Suppressor macrophage treated with lipopolysaccharide for 1 hour (primary cell): ENCODE results near the gene RPL26.
A peak's percentile ranks its signal among the peaks of the same experiment; 100 is the strongest.
"Not testable (repeated sequence)": the region's sequence is repeated elsewhere in the genome, so short reads cannot be mapped to it uniquely, and the experiment has no call there.

Experiments used
- DNase-seq, 3 donors: peaks; one replicate each; pipeline ENCODE4 v3.0.0-alpha.2; 2020 to 2022

RPL26 gene

DNA sequence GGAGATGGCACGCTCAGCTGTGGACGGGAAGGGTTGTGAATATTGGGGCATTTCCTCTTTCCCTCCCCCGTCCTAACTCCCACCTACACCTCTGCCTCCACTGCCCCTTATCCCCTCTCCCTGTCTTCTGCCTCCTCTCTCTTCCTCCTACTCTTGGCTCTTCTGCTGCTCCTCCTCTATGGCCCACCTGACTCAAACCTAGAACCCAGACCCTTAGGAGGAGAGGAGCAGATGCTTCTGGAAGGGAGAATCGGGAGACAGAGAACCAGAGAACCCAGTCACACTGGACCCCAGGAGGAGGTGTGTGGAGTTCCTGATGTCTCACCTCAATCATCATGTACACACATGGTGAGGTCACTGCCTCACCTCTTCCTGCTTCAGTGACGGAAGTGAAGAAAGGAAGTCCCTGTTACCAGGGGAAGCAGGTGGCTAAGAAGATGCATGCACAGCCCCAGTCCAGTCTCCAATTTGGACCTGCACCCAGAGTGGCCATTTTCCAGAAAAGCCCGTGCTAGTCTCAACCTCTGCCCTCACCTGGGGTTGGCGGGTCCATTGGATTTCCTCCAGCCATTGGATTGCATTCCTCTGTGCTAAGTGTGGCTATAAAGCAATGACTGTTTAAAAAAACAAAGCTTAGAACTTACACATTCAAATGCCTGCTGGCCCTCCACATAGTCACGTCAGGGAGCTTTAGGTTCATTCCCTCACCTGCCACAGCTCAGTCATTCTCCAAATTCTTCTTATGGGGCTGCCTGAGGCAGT is 10.7 kb upstream of the RPL26 start:
- no peak for DNase-seq

DNA sequence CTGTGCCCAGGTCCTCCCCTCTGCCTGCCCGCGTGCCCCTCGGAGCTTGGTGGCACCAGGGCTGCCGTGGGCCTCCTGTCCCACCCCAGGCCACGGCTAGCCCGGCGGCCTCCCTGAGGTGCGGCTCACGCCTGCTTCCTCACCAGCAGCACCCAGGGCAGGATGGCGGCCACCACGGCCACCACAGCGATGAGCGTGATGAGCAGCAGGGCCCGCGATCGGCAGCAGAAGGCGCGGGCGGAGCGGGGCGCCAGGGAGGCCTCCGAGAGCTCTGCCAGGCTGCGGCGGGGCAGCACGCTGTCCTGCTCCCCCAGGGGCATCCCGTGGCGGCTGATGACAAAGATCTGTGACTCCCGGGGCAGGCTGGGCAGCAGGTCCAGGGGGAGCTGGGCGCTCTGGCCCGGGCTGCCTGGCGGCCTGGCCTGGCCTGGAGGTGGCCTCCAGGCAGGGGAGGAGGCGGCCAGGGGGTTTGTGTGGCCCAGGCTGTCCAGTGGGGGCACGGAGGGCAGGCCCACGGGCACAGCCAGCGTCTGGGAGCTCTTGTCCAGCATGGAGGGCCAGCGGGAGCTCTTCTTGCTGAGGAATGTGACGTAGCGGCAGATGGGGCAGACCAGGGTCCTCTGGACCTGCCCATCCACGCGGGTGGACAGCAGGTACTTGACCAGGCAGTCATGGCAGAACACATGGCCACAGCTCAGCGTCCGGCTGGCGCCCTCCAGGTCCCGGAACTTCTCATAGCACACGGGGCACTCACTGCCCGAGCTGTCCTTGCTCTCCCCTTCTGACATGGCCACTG is 9.9 kb upstream of the RPL26 start:
- no peak for DNase-seq

DNA sequence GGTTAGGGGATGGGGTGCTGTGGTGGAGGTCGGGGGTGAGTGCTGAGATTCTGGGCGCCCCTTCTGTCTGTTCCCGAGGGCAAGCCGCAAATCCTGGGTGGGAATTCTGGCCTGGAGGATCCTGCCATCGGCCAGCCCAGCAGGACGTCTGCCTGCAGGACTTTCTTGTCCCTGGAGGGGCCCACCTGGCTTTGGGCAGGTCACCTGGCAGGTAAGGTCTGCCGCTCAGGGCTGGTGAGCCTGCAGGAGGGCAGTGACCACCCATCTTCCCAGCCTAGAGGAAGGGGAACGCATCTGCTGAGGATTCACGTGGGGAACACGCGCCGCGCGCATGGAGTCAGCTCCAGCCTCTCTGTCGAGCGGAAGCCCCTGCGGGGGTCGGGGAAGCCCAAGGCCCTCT is 9.3 kb upstream of the RPL26 start:
- no peak for DNase-seq

DNA sequence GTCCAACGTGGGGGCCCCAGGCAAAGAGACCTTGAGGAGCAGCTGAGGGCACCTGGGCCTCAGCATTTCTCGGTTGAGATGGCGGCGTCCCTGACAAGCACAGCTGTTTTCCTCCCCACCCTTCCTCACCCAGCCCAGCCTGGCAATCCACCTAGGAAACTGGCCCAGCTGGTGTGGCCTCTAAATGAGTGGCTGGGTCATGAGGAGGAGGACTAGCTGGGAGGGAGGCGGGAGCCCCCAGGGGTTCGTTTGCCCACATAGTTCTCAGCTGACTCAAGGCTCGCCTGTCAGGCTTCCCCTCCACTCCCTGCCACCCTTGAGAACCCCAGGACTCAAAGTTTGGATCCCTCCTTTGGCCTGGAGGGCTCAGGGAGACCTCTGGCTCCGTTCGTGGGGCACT is 8.7 kb upstream of the RPL26 start:
- DNase-seq = no peak

DNA sequence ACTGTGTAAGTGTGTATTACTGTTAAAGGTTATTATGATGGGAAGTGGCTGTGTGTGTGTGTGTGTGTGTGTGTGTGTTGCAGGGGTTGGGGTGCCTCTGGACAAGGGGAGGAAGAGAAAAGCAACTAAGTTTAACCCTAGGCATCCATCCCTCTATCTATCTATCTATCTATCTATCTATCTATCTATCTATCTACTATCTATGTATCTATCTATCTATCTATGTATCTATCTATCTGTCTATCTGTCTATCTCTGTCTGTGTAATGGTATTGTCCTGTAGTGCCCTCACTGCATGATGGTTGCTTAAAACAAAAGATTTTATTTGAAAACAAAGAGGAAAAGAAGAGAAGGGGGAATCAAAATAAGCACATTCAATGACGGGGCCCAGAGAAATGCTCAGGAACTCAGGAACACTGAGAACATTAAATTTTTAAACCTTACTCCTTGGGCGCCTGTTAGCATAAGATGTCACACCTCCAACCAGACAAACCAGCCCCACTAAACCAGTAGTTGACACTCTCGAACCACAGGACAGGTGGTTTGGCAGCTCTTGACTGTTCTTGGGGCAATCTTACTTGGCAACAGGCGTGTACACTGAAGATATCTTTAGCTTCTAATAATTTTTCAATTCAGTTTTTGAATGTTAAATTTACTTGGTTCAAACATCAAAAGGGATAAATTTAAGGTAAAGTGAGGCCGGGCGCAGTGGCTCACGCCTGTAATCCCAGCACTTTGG is 5.1 kb upstream of the RPL26 start:
- DNase-seq = no peak

DNA sequence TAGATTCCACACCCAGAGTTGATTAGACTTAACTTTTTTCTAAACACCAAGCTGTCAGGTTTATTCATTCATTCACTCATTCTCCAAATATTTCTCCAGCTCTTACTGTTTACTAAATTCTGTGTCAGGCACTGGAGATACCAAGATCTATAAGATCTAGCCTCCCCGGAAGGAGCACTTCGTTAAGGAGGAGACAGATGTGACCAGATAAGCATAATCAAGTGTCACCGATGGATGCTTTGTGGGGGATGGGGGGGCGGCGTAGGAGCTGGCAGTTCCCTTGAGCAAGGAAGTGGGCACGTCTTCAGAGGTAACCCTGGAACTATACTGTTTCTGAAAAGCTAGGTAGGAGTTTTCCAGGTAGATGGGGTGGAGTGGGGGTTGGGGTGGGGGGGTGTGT is 3.8 kb upstream of the RPL26 start:
- no peak for DNase-seq

DNA sequence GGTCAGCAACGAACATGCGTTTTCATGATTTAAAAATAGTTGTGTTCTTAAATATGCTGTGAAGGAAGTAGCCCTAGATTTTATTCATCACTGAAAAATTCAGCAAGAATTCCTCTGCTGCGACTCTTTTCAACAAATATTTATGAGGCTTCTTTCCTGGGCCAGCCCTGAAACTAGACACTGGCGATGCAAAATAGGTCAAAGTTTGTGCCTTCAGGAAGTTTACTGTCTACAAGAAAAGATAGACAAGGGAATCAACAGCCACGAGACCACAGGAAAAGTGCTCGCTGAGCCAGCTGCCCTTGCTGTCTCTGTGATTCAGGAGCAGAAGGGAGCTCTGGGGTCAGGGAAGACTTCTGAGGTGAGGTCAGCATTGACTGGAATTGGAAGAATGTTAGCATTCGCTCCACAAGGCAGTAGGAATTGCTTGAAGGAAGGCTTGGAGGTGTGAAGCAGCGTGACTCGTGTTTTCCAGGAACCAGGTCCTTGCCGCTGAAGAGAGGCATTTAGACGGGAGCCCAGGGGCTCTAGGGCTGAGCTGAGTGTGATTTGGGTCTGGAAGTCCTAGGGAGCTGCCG is 1.9 kb upstream of the RPL26 start:
- no peak for DNase-seq

DNA sequence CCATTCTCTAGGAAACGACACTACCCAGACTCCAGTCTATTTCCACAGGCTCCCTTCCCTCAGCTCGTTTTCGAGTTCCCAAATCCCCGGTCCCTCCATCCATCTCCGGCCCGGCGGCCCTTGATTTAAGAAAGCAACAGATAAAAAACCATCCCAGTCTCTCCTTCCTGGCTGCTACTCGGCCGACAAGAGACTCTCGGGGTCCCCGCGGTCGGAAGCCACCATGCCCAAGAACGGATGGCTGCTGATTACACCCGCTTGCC is 182 bp downstream of the RPL26 start:
- DNase-seq = no peak

DNA sequence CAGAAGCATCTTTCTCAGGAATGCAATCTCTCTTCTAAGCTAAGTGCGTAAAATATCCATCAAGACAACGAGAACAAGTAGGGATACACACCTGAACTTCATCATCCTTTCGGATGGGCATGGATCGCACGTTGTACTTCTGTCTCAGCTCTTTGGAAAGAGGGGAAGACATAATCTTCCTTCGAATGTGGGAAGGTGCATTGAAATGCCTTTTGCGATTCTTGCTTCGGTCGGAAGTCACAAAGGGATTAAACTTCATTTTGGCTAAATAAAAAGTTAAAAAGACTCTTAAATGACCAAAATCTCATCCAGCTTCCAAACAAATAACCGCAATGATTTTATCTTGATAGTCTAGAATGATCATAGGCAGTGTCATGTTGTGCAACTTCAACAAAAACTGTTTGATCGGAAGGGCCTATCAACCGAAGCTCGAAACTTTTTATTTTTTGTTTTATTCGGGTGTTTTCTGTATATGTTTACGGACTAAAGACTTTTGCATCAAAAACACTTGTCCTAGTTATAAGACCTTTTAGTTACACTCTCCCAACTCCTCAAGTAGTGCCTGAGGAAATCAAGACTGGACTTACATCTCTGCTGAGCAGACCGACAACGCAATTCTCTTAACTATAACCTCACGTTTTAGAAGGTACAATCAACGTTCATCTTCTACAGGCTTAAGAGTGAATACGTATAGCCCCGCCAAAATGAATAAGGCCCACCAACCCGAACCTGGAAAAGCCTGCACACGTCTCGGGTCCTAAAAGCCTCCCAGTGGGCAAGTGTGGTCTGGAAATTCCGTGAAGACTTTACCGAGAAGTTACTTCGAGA is 727 bp downstream of the RPL26 start:
- peak in 1 of 3 donors; percentile 9 for DNase-seq

DNA sequence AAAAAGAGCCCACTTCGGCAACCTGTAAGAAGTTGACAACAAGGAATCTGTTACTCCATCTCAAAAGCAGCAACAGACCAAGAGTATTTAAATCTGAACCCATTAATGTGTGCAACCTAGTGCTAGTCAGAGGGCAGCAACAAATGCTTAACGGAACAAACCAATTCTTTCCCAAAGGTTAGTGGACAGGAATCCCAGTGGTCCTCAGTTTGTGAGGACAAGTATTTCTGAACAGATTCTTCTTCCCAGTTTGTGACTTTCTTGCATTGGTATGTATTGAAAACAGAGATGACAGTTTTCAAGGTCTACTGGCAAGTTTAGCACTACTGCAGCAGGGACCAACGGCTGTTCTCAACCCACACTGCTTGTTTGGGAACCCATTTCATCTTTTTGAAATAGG is 2.9 kb downstream of the RPL26 start:
- no peak for DNase-seq

DNA sequence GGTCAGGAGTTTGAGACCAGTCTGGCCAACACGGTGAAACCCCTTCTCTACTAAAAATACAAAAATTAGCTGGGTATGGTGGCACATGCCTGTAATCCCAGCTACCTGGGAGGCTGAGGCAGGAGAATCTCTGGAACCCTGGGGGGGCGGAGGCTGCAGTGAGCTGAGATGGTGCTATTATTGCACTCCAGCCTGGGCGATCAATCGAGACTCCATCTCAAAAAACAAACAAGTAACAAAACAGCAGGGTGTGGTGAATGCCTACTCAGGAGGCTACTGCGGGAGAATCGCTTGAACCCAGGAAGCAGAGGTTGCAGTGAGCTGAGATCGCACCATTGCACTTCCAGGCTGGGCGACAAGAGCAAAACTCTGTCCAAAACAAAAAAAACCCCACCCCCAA is 4.9 kb downstream of the RPL26 start:
- DNase-seq = not testable (repeated sequence)

DNA sequence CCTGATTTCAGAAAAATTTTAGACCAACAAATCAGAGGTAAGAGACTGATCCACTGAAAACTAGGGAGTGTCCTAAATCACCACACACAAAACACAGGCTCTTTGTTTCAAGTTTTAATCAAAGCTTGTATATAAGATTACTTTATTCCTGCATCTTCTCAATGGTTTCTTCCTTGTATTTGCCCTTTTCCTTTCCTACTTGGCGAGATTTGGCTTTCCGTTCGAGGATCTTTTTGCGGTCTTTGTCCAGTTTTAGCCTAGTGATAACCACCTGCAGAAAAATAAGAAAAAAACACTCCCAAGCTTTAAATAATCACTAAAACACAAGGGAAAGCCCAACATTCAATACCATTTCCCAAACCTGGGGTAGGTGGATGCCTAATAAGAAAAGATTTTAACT is 5.6 kb downstream of the RPL26 start:
- DNase-seq = no peak

DNA sequence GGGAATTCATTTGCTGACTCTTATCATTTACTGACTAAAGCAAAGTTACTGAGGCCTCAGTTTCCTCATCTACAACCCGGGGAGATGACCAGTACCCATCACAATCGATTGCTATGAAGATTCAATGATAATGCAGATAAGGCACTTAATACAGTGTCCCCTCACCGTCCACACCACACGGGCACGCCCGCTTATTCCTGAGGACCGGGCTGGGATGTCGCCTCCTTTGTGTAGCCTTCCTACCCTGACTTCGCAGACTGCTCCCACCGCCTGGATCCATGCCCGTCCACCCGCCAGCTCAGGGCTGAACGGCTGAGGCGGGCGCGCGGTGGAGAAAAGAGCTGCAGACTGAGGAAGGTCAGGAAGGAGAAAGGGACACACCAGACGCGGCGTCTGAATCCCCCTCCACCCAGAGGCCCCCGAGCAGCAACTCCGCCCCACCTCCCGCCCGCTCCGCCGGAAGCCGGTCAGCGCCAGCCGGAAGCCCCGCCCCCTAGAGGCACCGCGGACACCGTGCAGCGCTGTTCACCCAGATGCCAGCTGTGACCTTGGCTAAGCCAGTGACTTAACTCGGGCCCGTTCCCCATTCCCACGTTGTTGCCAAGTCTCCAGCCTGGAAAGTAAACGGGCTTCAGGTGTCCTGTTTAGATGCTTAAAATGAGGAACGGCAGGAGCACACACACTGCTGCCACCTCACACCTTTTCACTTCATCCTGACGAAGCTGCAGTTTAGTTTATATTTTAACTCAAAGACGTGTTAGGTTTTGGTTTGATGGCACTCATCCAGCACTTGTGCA is 6.5 kb downstream of the RPL26 start, which contains the start of gene KRABD2:
TSS of gene KRABD2 (minus strand) at position 434 of the 797 bp plus-strand sequence.
- peak; percentile 85 to 94 (median 91) for DNase-seq

DNA sequence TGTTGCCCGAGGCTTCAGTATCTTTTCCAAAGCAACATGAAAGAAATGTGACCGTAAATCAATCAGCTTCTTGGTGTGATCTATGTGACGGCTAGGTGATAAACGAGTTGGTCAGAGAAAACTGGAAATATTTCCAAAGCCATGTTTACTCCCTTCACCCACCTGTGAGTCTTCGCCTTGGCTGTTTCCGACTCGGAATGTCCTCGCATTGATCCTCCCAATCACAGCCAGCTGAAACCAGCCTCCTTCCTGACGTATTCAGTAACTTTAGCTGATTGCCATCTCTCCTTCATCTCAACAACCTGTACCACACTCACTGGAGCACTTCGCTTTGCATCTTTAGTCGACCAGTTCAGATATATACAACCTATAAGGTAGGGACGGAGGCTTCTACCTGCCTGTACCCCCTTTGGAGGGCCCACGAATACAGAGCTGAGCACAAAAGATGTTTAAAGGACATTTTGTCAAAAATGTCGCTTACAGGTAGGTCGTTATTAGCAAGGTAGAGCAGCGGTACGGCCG is 7.2 kb downstream of the RPL26 start:
- no peak for DNase-seq

DNA sequence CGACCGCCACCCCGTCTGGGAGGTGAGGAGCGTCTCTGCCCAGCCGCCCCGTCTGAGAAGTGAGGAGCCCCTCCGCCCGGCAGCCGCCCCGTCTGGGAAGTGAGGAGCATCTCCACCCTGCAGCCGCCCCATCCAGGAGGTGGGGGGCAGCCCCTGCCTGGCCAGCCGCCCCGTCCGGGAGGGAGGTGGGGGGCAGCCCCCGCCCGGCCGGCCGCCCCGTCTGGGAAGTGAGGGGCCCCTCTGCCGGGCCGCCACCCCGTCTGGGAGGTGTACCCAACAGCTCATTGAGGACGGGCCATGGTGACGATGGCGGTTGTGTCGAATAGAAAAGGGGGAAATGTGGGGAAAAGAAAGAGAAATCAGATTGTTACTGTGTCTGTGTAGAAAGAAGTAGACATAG is 9.1 kb downstream of the RPL26 start:
- DNase-seq = not testable (repeated sequence)

DNA sequence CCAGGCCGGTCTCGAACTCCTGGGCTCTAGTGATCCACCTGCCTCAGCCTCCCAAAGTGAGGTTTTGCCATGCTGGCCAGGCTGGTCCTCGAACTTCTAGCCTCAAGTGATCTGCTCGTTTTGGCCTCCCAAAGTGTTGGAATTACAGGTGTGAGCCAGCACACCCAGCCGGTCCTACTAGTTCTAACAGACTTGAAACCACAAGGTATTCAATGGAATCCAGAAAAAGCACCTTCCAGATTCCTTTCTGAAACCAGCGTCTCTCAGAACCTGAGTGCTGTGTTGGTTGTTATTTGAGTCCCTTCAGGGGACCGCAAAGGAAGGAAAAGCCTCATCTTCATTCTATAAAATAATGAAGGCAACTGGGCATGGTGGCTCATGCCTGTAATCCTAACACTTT is 10.6 kb downstream of the RPL26 start:
- peak in 1 of 3 donors; percentile 14 for DNase-seq

DNA sequence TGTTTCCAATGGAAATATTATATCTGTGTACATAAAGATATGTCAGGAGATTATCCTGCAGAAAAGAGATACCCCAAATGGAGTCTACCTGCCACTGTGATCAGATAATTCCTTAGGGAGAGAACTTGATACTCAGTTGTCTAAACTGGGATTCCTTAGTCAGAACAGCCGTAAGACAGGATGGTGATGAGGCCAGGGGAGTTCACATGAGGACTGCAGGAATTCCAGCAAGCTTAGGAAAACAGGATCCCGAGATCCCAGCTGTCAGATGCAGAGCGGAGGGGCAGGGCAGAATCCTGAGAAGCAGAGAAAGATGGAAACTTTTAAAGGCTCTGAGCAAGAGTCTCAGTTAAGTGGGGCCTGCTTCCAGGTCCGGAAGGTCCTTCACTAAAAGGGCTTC is 11.2 kb downstream of the RPL26 start:
- no peak for DNase-seq

DNA sequence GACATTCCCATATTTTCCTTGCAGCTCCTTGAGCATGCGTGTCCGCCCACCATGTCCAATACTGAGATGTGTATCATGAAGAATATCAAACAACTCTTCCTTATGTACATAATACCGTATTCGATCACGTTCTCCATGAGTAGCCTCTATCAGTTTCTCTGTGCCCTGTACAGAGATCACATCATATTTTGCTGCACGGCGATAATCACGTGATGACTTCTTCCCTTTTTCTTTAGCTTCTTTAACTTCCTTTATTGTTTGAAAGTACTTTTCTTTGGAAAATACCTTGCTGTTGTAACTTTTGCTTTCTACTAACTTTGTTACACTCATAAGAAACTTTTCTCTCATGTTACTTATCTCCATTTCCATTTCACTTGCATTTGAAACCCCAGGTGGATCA is 13.0 kb downstream of the RPL26 start:
- DNase-seq = peak; percentile 67 to 82 (median 77)

DNA sequence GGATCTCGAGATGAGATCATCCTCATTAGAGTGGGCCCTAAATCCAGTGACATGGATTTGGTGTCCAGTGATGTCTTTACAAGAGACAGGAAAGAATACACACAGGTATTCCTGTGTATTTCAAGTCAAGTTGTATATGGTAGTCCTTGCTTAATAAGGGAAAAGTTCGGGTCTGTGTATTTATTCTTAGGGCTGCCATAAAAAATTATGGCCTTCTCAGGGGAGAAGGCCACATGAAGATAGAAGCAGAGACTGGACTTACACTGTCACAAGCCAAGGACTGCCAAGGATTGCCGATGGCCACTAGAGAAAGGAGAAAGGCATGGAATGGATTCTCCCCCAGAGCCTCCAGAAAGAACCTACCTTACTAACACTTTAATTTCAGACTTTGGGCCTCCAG is 14.8 kb downstream of the RPL26 start:
- no peak for DNase-seq

DNA sequence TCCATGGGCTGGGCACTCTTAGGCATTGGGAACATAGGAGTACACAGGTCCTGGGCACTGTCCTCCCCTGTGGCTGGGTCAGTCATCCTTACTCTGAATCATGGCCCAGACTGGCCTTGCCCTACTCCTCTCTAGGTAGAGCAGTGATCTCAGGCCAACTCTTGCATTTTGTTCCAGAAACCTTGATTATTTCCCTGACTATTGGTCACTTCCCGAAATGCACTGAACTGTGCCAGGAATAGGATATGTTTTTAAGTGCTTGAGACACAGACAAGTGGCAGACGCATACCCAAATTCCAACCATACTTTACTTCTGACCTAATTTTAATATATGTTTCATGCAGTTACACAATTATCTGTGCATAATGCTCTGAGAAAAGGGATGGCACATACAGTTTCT is 16.8 kb downstream of the RPL26 start:
- DNase-seq = no peak

DNA sequence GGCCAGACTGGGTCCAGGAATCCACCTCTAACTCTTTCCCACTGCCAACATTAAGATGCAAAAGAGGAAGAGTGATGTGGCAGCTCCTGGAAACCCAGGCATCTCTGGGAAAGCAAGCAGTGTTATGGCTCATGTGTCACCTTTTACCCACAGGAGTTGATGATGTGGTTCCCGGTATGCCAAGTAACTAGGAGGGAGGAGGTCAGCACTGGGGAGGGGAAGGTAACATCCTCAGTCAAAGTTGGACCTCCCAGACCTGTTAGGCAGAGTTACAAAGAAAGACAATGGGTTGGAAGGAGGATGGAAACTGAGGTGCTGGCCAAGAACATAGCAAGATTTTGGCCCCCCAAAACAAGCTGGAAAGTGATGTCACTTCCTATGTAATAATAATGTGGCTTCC is 17.9 kb downstream of the RPL26 start:
- DNase-seq = no peak
